Measurements from ENCODE around the gene NLGN2. TPM values are rescaled to one million over a fixed set of nuclear protein-coding genes. Genes with fewer than 3 reads are reported as not detected.
A peak's percentile ranks its signal among the peaks of the same experiment; 100 is the strongest.
"Not testable (repeated sequence)": the region's sequence is repeated elsewhere in the genome, so short reads cannot be mapped to it uniquely, and the experiment has no call there.

Gene NLGN2
- 90.8 TPM for total RNA-seq (ENCODE audit: unreplicated experiment)
- long read RNA-seq, partial matches to known transcripts: 0 of 2 reads
- long read RNA-seq, other reads (novel, unspliced or antisense): 2 of 2 reads

- DNase-seq: peak; percentile 28
- Mint-ChIP-seq H3K27ac (ENCODE audit: unreplicated experiment) (no peak within 1 kb of the TSS), H3K4me1 (ENCODE audit: low read depth, unreplicated experiment) (peaks cover 16% of the 10 kb centered on the region), H3K9me3 (ENCODE audit: unreplicated experiment) (peaks cover 14% of the 10 kb centered on the region), H3K36me3 (ENCODE audit: unreplicated experiment) (peaks cover 14% of the 10 kb centered on the region), H3K4me3 (ENCODE audit: unreplicated experiment) (peak within 1 kb of the TSS; percentile 63), H3K27me3 (ENCODE audit: unreplicated experiment) (peaks cover 15% of the 10 kb centered on the region)
- no peak for TF ChIP-seq CTCF (IDR thresholded peaks at IDR 0.05; ENCODE audit: partially characterized antibody, unreplicated experiment)
Measured at GRCh38 chr17:7407485-7408251, at the start of gene NLGN2. Gene NLGN2 (plus strand): TSS chr17:7407845. CDS start chr17:7408256, 411 bp downstream.

- H3K27ac Mint-ChIP-seq (ENCODE audit: unreplicated experiment): no peak overlapping the region
- H3K27me3 Mint-ChIP-seq (ENCODE audit: unreplicated experiment): peaks cover 3% of the 10 kb centered on the region
- no peak for TF ChIP-seq CTCF (IDR thresholded peaks at IDR 0.05; ENCODE audit: partially characterized antibody, unreplicated experiment)
- H3K4me3 Mint-ChIP-seq (ENCODE audit: unreplicated experiment): no peak overlapping the region
- no peaks in the 10 kb centered on the region for H3K4me1 Mint-ChIP-seq (ENCODE audit: low read depth, unreplicated experiment)
- peaks cover 3% of the 10 kb centered on the region for H3K9me3 Mint-ChIP-seq (ENCODE audit: unreplicated experiment)
- H3K36me3 Mint-ChIP-seq (ENCODE audit: unreplicated experiment): peaks cover 3% of the 10 kb centered on the region
- DNase-seq: no peak
Measured at GRCh38 chr17:7361906-7362305, 45.7 kb upstream of the NLGN2 start.

- H3K36me3 Mint-ChIP-seq (ENCODE audit: unreplicated experiment): peaks cover 3% of the 10 kb centered on the region
- H3K4me1 Mint-ChIP-seq (ENCODE audit: low read depth, unreplicated experiment): no peaks in the 10 kb centered on the region
- no peak for DNase-seq
- no peak overlapping the region for H3K4me3 Mint-ChIP-seq (ENCODE audit: unreplicated experiment)
- TF ChIP-seq CTCF (IDR thresholded peaks at IDR 0.05; ENCODE audit: partially characterized antibody, unreplicated experiment): no peak
- H3K27ac Mint-ChIP-seq (ENCODE audit: unreplicated experiment): no peak overlapping the region
- H3K27me3 Mint-ChIP-seq (ENCODE audit: unreplicated experiment): no peaks in the 10 kb centered on the region
- H3K9me3 Mint-ChIP-seq (ENCODE audit: unreplicated experiment): peaks cover 3% of the 10 kb centered on the region
Measured at GRCh38 chr17:7363311-7363710, 44.3 kb upstream of the NLGN2 start.

GRCh38 chr17:7365963-7366362 lies 41.7 kb upstream of the NLGN2 start:
- not testable (repeated sequence) for H3K27ac Mint-ChIP-seq (ENCODE audit: unreplicated experiment); DNase-seq; H3K36me3 Mint-ChIP-seq (ENCODE audit: unreplicated experiment); H3K4me3 Mint-ChIP-seq (ENCODE audit: unreplicated experiment); H3K27me3 Mint-ChIP-seq (ENCODE audit: unreplicated experiment); H3K4me1 Mint-ChIP-seq (ENCODE audit: low read depth, unreplicated experiment); H3K9me3 Mint-ChIP-seq (ENCODE audit: unreplicated experiment)

GRCh38 chr17:7367083-7367482 lies 40.6 kb upstream of the NLGN2 start:
- Mint-ChIP-seq H3K27ac (ENCODE audit: unreplicated experiment) (no peak overlapping the region), H3K4me1 (ENCODE audit: low read depth, unreplicated experiment) (no peaks in the 10 kb centered on the region), H3K27me3 (ENCODE audit: unreplicated experiment) (peaks cover 1% of the 10 kb centered on the region), H3K4me3 (ENCODE audit: unreplicated experiment) (no peak overlapping the region), H3K36me3 (ENCODE audit: unreplicated experiment) (peaks cover 3% of the 10 kb centered on the region), H3K9me3 (ENCODE audit: unreplicated experiment) (peaks cover 3% of the 10 kb centered on the region)
- no peak for TF ChIP-seq CTCF (IDR thresholded peaks at IDR 0.05; ENCODE audit: partially characterized antibody, unreplicated experiment)
- no peak for DNase-seq
